ENCODE results near the gene LGI4. TPM values are rescaled to one million over a fixed set of nuclear protein-coding genes. Genes with fewer than 3 reads are reported as not detected.
"Not testable (repeated sequence)": the region's sequence is repeated elsewhere in the genome, so short reads cannot be mapped to it uniquely, and the experiment has no call there.

LGI4 gene
- total and polyA plus RNA-seq, 4 donors, result 10.9 to 37.5 (median 19.9) TPM

DNA sequence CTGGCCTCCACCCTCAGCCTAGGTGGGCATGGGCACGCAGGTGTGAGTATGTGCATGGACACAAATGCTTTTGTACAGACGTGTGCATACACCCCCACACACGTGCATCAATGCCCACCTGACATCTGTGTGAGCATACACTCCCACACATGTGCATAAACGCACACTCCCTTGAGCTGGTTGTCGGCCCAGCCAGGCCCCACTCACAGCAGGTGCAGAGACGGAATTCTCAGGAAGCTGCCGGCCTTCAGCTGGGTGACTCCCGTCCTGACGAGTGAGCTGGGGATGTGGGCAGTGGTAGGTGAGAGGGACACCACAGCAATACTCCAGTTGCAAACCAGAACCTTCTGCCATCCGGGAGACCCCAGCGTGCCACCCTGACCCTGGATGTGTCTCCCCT lies 1.0 kb downstream of the LGI4 start:
- no peaks in the 10 kb centered on the region for H3K27me3 ChIP-seq (ENCODE audit: control insufficient read depth, insufficient read depth, low read length)
- no peaks in the 10 kb centered on the region for H3K9me3 ChIP-seq (ENCODE audit: control insufficient read depth, insufficient read depth, low read length)
- 84% methylated on average over 11 of the region's 11 CpGs for WGBS (ENCODE audit: insufficient coverage)
- H3K4me1 ChIP-seq (ENCODE audit: control insufficient read depth, insufficient read depth, low read length), result peaks cover 41% of the 10 kb centered on the region
- H3K27ac ChIP-seq (ENCODE audit: low read depth, low read length), result peak overlapping the region; percentile 42
- no peak for DNase-seq (ENCODE audit: low read depth in 4 of 6, low spot score in 6 of 6)
- peaks cover 14% of the 10 kb centered on the region for H3K36me3 ChIP-seq (ENCODE audit: control insufficient read depth, insufficient read depth, low read length)
- H3K4me3 ChIP-seq (ENCODE audit: low read depth, low read length), result peak overlapping the region; percentile 35

DNA sequence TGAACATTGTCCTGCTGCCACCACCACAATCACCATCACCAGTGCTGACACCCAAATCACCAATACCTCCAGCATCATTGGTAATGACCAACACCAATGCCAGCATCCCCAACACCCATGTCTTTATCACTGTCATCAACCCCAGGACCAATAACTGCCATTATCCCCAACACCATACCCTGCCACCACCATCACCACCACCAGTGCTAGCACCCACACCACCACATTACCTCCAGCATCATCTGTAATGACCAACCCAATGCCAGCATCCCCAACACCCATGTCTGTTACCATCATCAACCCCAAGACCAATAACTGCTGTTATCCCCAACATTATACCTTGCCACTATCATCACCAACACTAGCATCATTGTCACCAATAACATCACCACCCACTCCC lies 2.6 kb downstream of the LGI4 start:
- Histone ChIP-seq H3K4me1 (ENCODE audit: control insufficient read depth, insufficient read depth, low read length) (peaks cover 43% of the 10 kb centered on the region), H3K4me3 (ENCODE audit: low read depth, low read length) (no peak overlapping the region), H3K36me3 (ENCODE audit: control insufficient read depth, insufficient read depth, low read length) (peaks cover 14% of the 10 kb centered on the region), H3K9me3 (ENCODE audit: control insufficient read depth, insufficient read depth, low read length) (no peaks in the 10 kb centered on the region), H3K27ac (ENCODE audit: low read depth, low read length) (no peak overlapping the region), H3K27me3 (ENCODE audit: control insufficient read depth, insufficient read depth, low read length) (no peaks in the 10 kb centered on the region)
- DNase-seq (ENCODE audit: low read depth in 4 of 6, low spot score in 6 of 6), result no peak

DNA sequence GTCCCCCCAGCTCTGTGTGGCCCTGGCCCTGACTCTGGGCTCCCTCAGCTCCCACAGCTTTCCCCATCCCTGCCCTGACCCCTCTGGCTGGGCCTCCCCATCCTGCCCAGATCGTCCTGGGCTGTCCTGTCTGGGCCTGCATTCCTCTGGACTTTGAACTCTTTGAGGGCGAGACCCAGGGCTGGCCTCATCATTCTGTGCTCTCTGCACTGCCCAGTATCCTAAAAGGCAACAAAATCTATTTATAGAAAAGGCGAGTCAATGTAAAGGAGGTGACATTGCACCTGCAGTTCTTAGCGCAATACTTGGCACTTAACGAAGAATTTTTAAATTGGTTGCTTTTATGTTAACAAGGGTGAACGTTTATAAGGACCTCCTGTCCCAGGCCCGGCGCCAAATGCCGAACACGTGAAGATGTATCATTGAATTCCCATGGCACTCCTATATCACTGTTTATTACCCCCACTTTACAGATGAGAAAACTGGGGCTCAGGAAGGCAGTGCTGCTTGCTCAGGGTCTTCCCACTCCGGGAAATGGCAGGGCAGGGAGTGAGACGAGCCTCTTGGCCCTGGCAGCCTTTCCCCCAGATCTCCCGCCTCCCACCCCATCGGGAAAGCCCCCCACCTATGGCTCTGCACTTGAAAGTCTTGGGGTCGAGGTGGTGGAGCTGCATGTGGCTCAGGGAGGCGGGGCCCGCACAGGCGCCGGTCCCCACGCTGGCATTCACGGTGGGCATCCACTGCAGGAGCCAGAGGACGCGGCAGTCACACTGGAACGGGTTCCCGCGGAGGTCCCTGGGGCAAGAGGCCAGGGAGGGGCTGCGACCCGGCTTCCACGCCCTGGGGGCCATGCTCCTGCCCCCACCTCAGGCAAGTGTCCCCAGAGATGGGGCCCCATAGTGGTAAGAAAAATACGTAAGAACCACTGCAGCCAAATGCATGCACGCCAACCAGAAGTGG lies 3.8 kb downstream of the LGI4 start:
- no peak overlapping the region for H3K4me3 ChIP-seq (ENCODE audit: low read depth, low read length)
- DNase-seq (ENCODE audit: low read depth in 4 of 6, low spot score in 6 of 6), result no peak
- peaks cover 40% of the 10 kb centered on the region for H3K4me1 ChIP-seq (ENCODE audit: control insufficient read depth, insufficient read depth, low read length)
- H3K27ac ChIP-seq (ENCODE audit: low read depth, low read length), result no peak overlapping the region
- H3K36me3 ChIP-seq (ENCODE audit: control insufficient read depth, insufficient read depth, low read length), result peaks cover 17% of the 10 kb centered on the region
- WGBS (ENCODE audit: insufficient coverage), result 77% methylated on average over 20 of the region's 31 CpGs
- H3K9me3 ChIP-seq (ENCODE audit: control insufficient read depth, insufficient read depth, low read length), result no peaks in the 10 kb centered on the region
- no peaks in the 10 kb centered on the region for H3K27me3 ChIP-seq (ENCODE audit: control insufficient read depth, insufficient read depth, low read length)

DNA sequence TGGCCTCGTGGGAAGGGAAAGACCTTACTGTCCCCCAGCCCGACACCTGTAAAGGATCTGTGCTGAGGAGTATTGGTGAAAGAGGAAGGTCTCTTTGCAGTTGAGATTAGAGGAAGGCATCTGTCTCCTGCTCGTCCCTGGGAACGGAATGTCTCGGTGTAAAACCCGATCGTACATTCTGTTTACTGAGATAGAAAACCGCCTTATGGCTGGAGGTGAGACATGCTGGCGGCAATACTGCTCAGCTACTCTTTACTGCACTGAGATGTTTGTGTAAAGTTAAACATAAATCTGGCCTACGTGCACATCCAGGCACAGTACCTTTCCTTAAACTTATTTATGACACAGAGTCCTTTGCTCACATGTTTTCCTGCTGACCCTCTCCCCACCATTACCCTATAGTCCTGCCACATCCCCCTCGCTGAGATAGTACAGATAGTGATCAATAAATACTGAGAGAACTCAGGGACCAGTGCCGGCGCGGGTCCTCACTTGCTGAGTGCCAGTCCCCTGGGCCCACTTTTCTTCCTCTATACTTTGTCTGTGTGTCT lies 5.1 kb downstream of the LGI4 start:
- not testable (repeated sequence) for H3K27ac ChIP-seq (ENCODE audit: low read depth, low read length); H3K9me3 ChIP-seq (ENCODE audit: control insufficient read depth, insufficient read depth, low read length); DNase-seq (ENCODE audit: low read depth in 4 of 6, low spot score in 6 of 6); H3K27me3 ChIP-seq (ENCODE audit: control insufficient read depth, insufficient read depth, low read length); H3K4me3 ChIP-seq (ENCODE audit: low read depth, low read length)
- Histone ChIP-seq H3K36me3 (ENCODE audit: control insufficient read depth, insufficient read depth, low read length) (peaks cover 24% of the 10 kb centered on the region), H3K4me1 (ENCODE audit: control insufficient read depth, insufficient read depth, low read length) (peaks cover 41% of the 10 kb centered on the region)
- WGBS (ENCODE audit: insufficient coverage), result 55% methylated on average over 8 of the region's 14 CpGs

DNA sequence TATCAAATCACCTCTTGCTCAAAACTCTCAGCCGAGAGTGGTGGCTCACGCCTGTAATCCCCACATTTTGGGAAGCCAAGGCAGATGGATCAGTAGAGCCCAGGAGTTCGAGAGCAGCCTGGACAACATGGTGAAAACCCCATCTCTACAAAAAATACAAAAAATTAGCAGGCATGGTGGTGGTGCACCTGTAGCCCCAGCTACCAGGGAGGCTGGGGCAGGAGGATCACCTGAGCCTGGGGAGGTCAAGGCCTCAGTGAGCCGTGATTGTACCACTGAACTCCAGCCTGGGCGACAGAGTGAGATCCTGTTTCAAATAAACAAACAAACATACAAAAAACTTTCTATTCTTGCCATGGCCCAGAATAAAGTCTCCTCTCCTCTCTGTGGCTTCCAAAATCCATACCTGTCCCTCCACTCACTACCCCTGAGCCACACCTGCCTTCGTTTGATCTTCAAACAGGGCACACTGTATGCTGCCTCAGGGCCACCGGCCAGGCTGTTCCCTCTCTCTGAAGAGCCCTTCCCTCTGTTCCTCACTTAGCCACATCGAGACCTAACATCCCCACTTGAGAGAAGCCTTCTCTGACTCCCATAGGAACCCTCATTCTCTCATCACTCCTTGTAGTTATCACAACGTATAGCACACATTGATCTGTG lies 6.3 kb downstream of the LGI4 start:
- Histone ChIP-seq H3K27me3 (ENCODE audit: control insufficient read depth, insufficient read depth, low read length) (no peaks in the 10 kb centered on the region), H3K27ac (ENCODE audit: low read depth, low read length) (no peak overlapping the region), H3K4me3 (ENCODE audit: low read depth, low read length) (no peak overlapping the region), H3K4me1 (ENCODE audit: control insufficient read depth, insufficient read depth, low read length) (peaks cover 42% of the 10 kb centered on the region), H3K9me3 (ENCODE audit: control insufficient read depth, insufficient read depth, low read length) (no peaks in the 10 kb centered on the region), H3K36me3 (ENCODE audit: control insufficient read depth, insufficient read depth, low read length) (peaks cover 24% of the 10 kb centered on the region)
- no peak for DNase-seq (ENCODE audit: low read depth in 4 of 6, low spot score in 6 of 6)
- WGBS (ENCODE audit: insufficient coverage), result 95% methylated on average over 8 of the region's 9 CpGs

DNA sequence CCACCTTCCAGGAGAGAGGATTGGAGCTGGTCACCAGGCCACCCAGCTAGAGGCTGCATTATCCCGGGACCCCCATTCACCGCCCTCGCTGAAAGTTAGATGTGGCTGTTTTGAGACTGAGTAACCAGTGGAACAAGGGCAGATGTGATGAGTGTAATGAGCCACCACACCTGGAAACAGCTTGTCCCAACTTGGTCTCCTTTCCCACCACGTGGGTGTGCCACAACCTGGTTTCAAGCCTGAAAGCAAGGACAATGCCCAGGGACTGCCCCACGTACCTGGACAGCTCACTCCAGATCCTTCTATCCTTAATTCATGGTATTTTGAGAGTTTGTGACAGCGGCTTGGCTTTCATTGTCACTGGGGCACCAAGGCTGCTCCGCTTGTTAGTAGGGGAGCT lies 7.0 kb downstream of the LGI4 start:
- WGBS (ENCODE audit: insufficient coverage), result 60% methylated on average over 1 of the region's 7 CpGs
- no peaks in the 10 kb centered on the region for H3K27me3 ChIP-seq (ENCODE audit: control insufficient read depth, insufficient read depth, low read length)
- no peak overlapping the region for H3K4me3 ChIP-seq (ENCODE audit: low read depth, low read length)
- H3K27ac ChIP-seq (ENCODE audit: low read depth, low read length), result no peak overlapping the region
- peaks cover 49% of the 10 kb centered on the region for H3K4me1 ChIP-seq (ENCODE audit: control insufficient read depth, insufficient read depth, low read length)
- no peak for DNase-seq (ENCODE audit: low read depth in 4 of 6, low spot score in 6 of 6)
- peaks cover 24% of the 10 kb centered on the region for H3K36me3 ChIP-seq (ENCODE audit: control insufficient read depth, insufficient read depth, low read length)
- no peaks in the 10 kb centered on the region for H3K9me3 ChIP-seq (ENCODE audit: control insufficient read depth, insufficient read depth, low read length)

DNA sequence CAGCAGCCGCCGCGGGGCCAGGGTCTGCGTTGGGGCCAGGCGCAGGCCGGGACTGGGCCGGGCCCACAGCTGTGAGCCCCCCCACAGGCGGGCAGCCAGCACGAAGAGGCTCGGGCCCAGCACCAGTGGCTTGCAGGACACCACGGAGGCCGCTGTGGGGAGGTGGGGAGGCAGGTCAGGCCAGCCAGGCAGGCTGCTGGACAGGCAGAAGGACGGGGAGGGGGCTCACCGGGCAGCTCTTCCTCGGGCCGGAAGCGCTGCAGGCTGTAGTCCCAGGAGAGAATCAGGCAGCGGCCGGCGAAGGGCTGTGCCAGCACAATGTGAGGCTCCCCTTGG lies 8.3 kb downstream of the LGI4 start:
- Histone ChIP-seq H3K4me1 (ENCODE audit: control insufficient read depth, insufficient read depth, low read length) (peaks cover 52% of the 10 kb centered on the region), H3K36me3 (ENCODE audit: control insufficient read depth, insufficient read depth, low read length) (peaks cover 20% of the 10 kb centered on the region), H3K27me3 (ENCODE audit: control insufficient read depth, insufficient read depth, low read length) (no peaks in the 10 kb centered on the region), H3K27ac (ENCODE audit: low read depth, low read length) (no peak overlapping the region), H3K9me3 (ENCODE audit: control insufficient read depth, insufficient read depth, low read length) (no peaks in the 10 kb centered on the region), H3K4me3 (ENCODE audit: low read depth, low read length) (no peak overlapping the region)
- 44% methylated on average over 19 of the region's 20 CpGs for WGBS (ENCODE audit: insufficient coverage)
- DNase-seq (ENCODE audit: low read depth in 4 of 6, low spot score in 6 of 6), result no peak

DNA sequence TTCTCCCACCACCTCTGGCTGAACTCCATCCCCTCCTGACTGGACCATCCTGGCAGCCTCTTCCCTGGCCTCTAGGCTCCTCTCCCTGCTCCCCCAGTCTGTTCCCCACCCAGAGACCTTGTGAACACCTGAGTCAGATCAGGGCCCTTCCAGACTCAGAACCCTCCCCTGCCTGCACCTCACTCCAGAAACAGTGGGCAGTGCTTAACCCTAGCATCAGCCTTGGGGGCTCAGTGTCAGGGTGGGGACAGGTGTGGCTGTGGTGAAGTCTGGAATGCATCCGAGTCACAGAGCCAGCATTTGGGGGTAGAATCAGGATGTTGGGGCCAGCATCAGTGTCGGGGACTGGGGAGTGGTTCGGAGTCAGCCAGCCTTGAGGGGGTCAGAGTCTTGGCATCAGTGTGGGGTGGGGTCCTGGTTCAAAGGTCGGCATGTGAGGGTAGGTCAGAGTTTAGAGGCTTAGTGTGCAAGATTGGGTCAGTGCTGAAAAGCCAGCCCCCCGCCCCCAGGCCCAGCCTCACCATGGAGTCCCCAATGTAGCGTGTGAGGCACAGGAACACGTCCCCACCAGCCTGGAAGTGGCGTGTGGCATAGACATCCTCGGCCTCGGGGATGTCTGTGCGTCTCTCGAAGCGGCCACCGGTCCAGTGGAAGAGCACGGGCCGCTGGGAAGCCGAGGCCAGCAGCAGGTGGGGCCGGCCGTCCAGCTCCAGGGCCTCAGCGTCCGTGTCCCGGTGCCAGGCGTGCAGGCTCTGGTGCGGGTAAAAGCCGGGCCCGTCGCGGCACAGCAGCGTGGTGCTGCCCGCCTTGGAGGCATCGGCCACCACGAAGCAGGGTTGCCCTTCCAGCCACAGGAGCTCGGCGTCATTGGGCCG lies 8.9 kb downstream of the LGI4 start:
- WGBS (ENCODE audit: insufficient coverage), result 93% methylated on average over 35 of the region's 35 CpGs

DNA sequence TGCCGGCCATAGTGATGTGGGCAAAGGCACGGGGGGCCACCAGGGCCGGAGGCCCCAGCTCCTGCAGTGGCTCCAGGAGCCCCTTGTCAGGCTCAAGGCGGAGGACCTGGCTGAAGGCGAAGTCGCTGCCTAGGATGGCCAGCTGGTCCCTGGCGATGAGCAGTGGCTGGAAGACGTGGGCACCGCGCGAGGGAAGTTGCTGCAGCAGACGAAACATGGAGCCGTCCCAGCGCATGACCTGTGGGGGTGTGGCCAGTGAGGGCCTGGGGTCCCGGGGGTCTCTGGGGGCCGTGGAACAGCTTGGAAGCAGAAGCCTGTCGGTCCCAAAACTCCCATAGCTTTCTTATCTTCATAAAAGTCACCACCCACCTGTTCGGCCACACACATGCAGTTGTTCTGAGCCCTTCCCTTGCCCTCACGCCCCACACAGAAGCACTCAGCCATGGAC lies 9.6 kb downstream of the LGI4 start:
- 96% methylated on average over 18 of the region's 19 CpGs for WGBS (ENCODE audit: insufficient coverage)
- H3K4me1 ChIP-seq (ENCODE audit: control insufficient read depth, insufficient read depth, low read length), result peaks cover 52% of the 10 kb centered on the region
- no peaks in the 10 kb centered on the region for H3K9me3 ChIP-seq (ENCODE audit: control insufficient read depth, insufficient read depth, low read length)
- no peak for DNase-seq (ENCODE audit: low read depth in 4 of 6, low spot score in 6 of 6)
- H3K27me3 ChIP-seq (ENCODE audit: control insufficient read depth, insufficient read depth, low read length), result no peaks in the 10 kb centered on the region
- no peak overlapping the region for H3K4me3 ChIP-seq (ENCODE audit: low read depth, low read length)
- peak overlapping the region; percentile 82 for H3K27ac ChIP-seq (ENCODE audit: low read depth, low read length)
- H3K36me3 ChIP-seq (ENCODE audit: control insufficient read depth, insufficient read depth, low read length), result peaks cover 10% of the 10 kb centered on the region

More for the DNA sequence above, 8.9 kb downstream of the LGI4 start:
- Histone ChIP-seq H3K27ac (ENCODE audit: low read depth, low read length) (no peak overlapping the region), H3K36me3 (ENCODE audit: control insufficient read depth, insufficient read depth, low read length) (peaks cover 14% of the 10 kb centered on the region), H3K9me3 (ENCODE audit: control insufficient read depth, insufficient read depth, low read length) (no peaks in the 10 kb centered on the region), H3K4me1 (ENCODE audit: control insufficient read depth, insufficient read depth, low read length) (peaks cover 52% of the 10 kb centered on the region), H3K27me3 (ENCODE audit: control insufficient read depth, insufficient read depth, low read length) (no peaks in the 10 kb centered on the region), H3K4me3 (ENCODE audit: low read depth, low read length) (no peak overlapping the region)
- DNase-seq (ENCODE audit: low read depth in 4 of 6, low spot score in 6 of 6), result no peak
